ENCODE results near the gene KL.

Gene KL

GRCh38 chr13:32968793-32969192, 47.4 kb upstream of the KL start:
- no peaks in the 10 kb centered on the region for H3K27me3 ChIP-seq (ENCODE audit: insufficient read depth, poor library complexity, severe bottlenecking)
- H3K4me3 ChIP-seq (replicated peaks; ENCODE audit: insufficient read depth, low read length), result no peak overlapping the region
- H3K27ac ChIP-seq (replicated peaks), result no peak overlapping the region
- no peak for TF ChIP-seq GABPA (IDR thresholded peaks at IDR 0.05; ENCODE audit: low read depth)
- TF ChIP-seq, protein P1, sequence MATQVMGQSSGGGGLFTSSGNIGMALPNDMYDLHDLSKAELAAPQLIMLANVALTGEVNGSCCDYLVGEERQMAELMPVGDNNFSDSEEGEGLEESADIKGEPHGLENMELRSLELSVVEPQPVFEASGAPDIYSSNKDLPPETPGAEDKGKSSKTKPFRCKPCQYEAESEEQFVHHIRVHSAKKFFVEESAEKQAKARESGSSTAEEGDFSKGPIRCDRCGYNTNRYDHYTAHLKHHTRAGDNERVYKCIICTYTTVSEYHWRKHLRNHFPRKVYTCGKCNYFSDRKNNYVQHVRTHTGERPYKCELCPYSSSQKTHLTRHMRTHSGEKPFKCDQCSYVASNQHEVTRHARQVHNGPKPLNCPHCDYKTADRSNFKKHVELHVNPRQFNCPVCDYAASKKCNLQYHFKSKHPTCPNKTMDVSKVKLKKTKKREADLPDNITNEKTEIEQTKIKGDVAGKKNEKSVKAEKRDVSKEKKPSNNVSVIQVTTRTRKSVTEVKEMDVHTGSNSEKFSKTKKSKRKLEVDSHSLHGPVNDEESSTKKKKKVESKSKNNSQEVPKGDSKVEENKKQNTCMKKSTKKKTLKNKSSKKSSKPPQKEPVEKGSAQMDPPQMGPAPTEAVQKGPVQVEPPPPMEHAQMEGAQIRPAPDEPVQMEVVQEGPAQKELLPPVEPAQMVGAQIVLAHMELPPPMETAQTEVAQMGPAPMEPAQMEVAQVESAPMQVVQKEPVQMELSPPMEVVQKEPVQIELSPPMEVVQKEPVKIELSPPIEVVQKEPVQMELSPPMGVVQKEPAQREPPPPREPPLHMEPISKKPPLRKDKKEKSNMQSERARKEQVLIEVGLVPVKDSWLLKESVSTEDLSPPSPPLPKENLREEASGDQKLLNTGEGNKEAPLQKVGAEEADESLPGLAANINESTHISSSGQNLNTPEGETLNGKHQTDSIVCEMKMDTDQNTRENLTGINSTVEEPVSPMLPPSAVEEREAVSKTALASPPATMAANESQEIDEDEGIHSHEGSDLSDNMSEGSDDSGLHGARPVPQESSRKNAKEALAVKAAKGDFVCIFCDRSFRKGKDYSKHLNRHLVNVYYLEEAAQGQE (IDR thresholded peaks at IDR 0.05; ENCODE audit: insufficient replicate concordance, low read depth), result no peak
- TF ChIP-seq, protein P2, sequence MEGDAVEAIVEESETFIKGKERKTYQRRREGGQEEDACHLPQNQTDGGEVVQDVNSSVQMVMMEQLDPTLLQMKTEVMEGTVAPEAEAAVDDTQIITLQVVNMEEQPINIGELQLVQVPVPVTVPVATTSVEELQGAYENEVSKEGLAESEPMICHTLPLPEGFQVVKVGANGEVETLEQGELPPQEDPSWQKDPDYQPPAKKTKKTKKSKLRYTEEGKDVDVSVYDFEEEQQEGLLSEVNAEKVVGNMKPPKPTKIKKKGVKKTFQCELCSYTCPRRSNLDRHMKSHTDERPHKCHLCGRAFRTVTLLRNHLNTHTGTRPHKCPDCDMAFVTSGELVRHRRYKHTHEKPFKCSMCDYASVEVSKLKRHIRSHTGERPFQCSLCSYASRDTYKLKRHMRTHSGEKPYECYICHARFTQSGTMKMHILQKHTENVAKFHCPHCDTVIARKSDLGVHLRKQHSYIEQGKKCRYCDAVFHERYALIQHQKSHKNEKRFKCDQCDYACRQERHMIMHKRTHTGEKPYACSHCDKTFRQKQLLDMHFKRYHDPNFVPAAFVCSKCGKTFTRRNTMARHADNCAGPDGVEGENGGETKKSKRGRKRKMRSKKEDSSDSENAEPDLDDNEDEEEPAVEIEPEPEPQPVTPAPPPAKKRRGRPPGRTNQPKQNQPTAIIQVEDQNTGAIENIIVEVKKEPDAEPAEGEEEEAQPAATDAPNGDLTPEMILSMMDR (IDR thresholded peaks at IDR 0.05; ENCODE audit: insufficient read depth, low read length), result no peak
- no peak for TF ChIP-seq SPI1 (IDR thresholded peaks at IDR 0.05; ENCODE audit: borderline replicate concordance, low read depth)
- TF ChIP-seq POLR2AphosphoS5 (IDR thresholded peaks at IDR 0.05; ENCODE audit: low read depth), result no peak
- no peak for DNase-seq (ENCODE audit: low read depth in 1 of 2, low spot score in 1 of 2)

DNA sequence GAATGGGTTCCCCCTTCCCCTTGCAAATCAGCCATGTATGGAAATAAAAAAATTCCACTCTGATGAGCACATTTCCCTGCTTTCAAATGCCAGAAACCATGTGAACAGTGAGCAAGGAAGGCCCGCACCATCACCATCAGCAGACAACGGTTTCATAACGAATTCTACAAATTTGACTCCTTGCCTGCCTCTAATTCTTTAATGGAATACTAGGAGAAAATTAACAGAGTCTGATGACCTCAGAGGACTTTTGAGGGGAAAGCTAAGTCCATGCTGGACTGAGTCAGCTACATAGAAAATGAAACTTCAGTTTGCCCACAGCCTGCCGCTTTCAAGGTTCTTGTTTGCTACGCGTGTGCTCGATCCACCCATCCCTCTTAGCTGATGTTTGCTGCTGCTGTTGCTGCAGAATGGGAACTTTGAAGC, 46.7 kb upstream of the KL start:
- no peak for DNase-seq (ENCODE audit: low read depth in 1 of 2, low spot score in 1 of 2)
- Histone ChIP-seq H3K27ac (replicated peaks) (no peak overlapping the region), H3K27me3 (ENCODE audit: insufficient read depth, poor library complexity, severe bottlenecking) (no peaks in the 10 kb centered on the region), H3K4me3 (replicated peaks; ENCODE audit: insufficient read depth, low read length) (no peak overlapping the region)
- TF ChIP-seq, protein P1 (IDR thresholded peaks at IDR 0.05; ENCODE audit: insufficient replicate concordance, low read depth), result no peak
- TF ChIP-seq SPI1 (IDR thresholded peaks at IDR 0.05; ENCODE audit: borderline replicate concordance, low read depth), result no peak
- TF ChIP-seq, protein P2 (IDR thresholded peaks at IDR 0.05; ENCODE audit: insufficient read depth, low read length), result no peak
- no peak for TF ChIP-seq GABPA (IDR thresholded peaks at IDR 0.05; ENCODE audit: low read depth)
- TF ChIP-seq POLR2AphosphoS5 (IDR thresholded peaks at IDR 0.05; ENCODE audit: low read depth), result no peak

- H3K27ac ChIP-seq (replicated peaks), result no peak overlapping the region
- no peak for DNase-seq (ENCODE audit: low read depth in 1 of 2, low spot score in 1 of 2)
- no peak for TF ChIP-seq POLR2AphosphoS5 (IDR thresholded peaks at IDR 0.05; ENCODE audit: low read depth)
- TF ChIP-seq, protein P2 (IDR thresholded peaks at IDR 0.05; ENCODE audit: insufficient read depth, low read length), result no peak
- TF ChIP-seq SPI1 (IDR thresholded peaks at IDR 0.05; ENCODE audit: borderline replicate concordance, low read depth), result no peak
- TF ChIP-seq, protein P1 (IDR thresholded peaks at IDR 0.05; ENCODE audit: insufficient replicate concordance, low read depth), result no peak
- TF ChIP-seq GABPA (IDR thresholded peaks at IDR 0.05; ENCODE audit: low read depth), result no peak
- H3K27me3 ChIP-seq (ENCODE audit: insufficient read depth, poor library complexity, severe bottlenecking), result no peaks in the 10 kb centered on the region
- no peak overlapping the region for H3K4me3 ChIP-seq (replicated peaks; ENCODE audit: insufficient read depth, low read length)
Measured at GRCh38 chr13:32976056-32976805, 40.0 kb upstream of the KL start.

Measured in HL-60 (cell line).